Mesendoderm (in vitro differentiated cells): ENCODE measurements around the gene CLEC17A.
"Not testable (repeated sequence)": the region's sequence is repeated elsewhere in the genome, so short reads cannot be mapped to it uniquely, and the experiment has no call there.

Experiments used
- DNase-seq: peaks from one replicate; pipeline ENCODE4 v3.0.0; 2013
- H2AK5ac ChIP-seq: 2 replicates; pipeline ENCODE4 v1.6.1; 2013; ENCODE audit warnings: low read length, inconsistent platforms
- H2BK120ac ChIP-seq: 2 replicates; pipeline ENCODE4 v1.6.1; 2013; ENCODE audit warnings: low read depth, mild to moderate bottlenecking, low read length, moderate library complexity, mixed read lengths
- H2BK15ac ChIP-seq: replicated peaks from 2 replicates; pipeline ENCODE4 v1.6.1; 2013; ENCODE audit warnings: low read depth, mild to moderate bottlenecking, moderate library complexity
- H2BK5ac ChIP-seq: 2 replicates; pipeline ENCODE4 v1.6.1; 2013; ENCODE audit warnings: low read length, inconsistent platforms
- H3K18ac ChIP-seq: 2 replicates; pipeline ENCODE4 v1.6.1; 2013; ENCODE audit warnings: mild to moderate bottlenecking, low read length, mixed read lengths
- H3K23ac ChIP-seq: one replicate; pipeline ENCODE4 v1.6.1; 2013; ENCODE audit warnings: low read length
- H3K27ac ChIP-seq: 2 replicates; pipeline ENCODE4 v1.5.1; 2013; ENCODE audit warnings: low read depth, mild to moderate bottlenecking, inconsistent platforms, low read length, moderate library complexity
- H3K27me3 ChIP-seq: 2 replicates; pipeline ENCODE4 v1.6.1; 2013; ENCODE audit warnings: low read length, control low read depth, mild to moderate bottlenecking, inconsistent platforms; ENCODE audit not compliant: insufficient read depth, poor library complexity
- H3K36me3 ChIP-seq: 2 replicates; pipeline ENCODE4 v1.6.1; 2013; ENCODE audit warnings: low read length, inconsistent platforms; ENCODE audit not compliant: control insufficient read depth, insufficient read depth
- H3K4ac ChIP-seq: one replicate; pipeline ENCODE4 v1.6.1; 2013; ENCODE audit warnings: low read depth, mild to moderate bottlenecking, low read length, moderate library complexity
- H3K4me1 ChIP-seq: 2 replicates; pipeline ENCODE4 v1.6.1; 2013; ENCODE audit warnings: low read depth, low read length, inconsistent platforms; ENCODE audit not compliant: control insufficient read depth
- H3K4me2 ChIP-seq: 2 replicates; pipeline ENCODE4 v1.6.1; 2013; ENCODE audit warnings: low read length
- H3K4me3 ChIP-seq: 2 replicates; pipeline ENCODE4 v1.5.1; 2013; ENCODE audit warnings: mild to moderate bottlenecking, low read length
- H3K56ac ChIP-seq: one replicate; pipeline ENCODE4 v1.6.1; 2013; ENCODE audit warnings: low read length
- H3K79me1 ChIP-seq: 2 replicates; pipeline ENCODE4 v1.6.1; 2013; ENCODE audit warnings: low read length, inconsistent platforms
- H3K79me2 ChIP-seq: 2 replicates; pipeline ENCODE4 v1.6.1; 2013; ENCODE audit warnings: mild to moderate bottlenecking, low read length; ENCODE audit not compliant: control insufficient read depth, insufficient read depth
- H3K9ac ChIP-seq: 2 replicates; pipeline ENCODE4 v1.6.1; 2013; ENCODE audit warnings: low read length, inconsistent platforms
- H4K5ac ChIP-seq: one replicate; pipeline ENCODE4 v1.6.1; 2013; ENCODE audit warnings: low read length
- H4K8ac ChIP-seq: one replicate; pipeline ENCODE4 v1.6.1; 2013; ENCODE audit warnings: low read depth, mild to moderate bottlenecking, control low read depth, low read length, moderate library complexity
- WGBS: extraction: QIAGEN DNeasy Blood & Tissue Kit; methylation state at CpG from one replicate; pipeline ENCODE4 v1.1.7; 2013; ENCODE audit warnings: low lambda C conversion rate, missing lambda C conversion rate; ENCODE audit not compliant: insufficient coverage; ENCODE audit errors: extremely low coverage; 5-methylcytosine and 5-hydroxymethylcytosine counted together

Gene CLEC17A

DNA sequence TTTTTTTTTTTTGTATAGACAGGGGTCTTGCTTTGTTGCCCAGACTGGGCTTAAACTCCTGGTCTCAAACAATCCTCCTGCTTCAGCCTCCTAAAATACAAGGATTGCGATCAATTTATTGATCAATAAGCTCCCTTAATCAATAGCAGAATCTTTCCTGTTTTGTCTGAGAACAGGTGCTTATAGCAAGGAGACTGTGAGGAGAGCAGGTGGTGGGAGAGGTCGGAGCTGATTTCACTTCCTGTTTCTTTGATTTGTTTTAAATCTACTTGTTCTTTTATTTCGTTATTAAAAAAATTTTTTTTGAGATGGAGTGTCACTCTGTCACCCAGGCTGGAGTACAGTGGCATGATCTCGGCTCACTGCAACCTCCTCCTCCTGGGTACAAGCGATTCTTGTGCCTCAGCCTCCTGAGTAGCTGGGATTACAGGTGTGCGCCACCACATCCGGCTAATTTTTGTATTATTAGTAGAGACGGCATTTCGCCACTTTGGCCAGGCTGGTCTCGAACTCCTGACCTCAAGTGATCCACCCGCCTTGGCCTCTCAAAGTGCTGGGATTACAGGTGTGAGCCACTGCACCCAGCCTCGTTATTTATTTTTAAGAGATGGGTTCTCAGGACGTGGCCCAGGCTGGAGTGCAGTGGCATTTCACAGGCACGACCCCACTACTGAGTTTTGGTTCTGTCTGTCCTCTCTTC, 30.7 kb downstream of the CLEC17A start:
- H3K56ac ChIP-seq, H3K18ac ChIP-seq, H3K27me3 ChIP-seq, H4K5ac ChIP-seq, DNase-seq, H3K4me3 ChIP-seq, H3K36me3 ChIP-seq, H4K8ac ChIP-seq, H3K9ac ChIP-seq, H2BK120ac ChIP-seq, H3K4ac ChIP-seq, H3K23ac ChIP-seq, H3K4me1 ChIP-seq, H3K27ac ChIP-seq, H3K79me2 ChIP-seq, H2BK5ac ChIP-seq, H2BK15ac ChIP-seq, H3K79me1 ChIP-seq, H2AK5ac ChIP-seq, H3K4me2 ChIP-seq: not testable (repeated sequence)
- no CpG with 5 or more reads among the region's 14 CpGs for WGBS

DNA sequence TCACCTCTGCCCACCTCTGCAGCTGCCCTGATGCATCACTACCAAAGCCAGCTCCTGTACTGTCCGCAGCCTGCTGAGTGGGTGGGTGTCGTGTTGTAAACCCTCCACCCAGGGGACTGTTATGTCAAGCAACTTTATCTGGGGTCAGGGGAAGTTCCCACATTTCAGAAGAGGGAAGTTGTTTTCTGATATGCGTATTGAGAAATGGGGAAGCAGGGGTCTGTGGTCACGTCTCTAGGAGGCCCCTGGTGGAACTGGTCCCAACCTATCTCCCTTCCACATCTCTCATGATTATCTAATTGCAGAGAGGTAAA, 31.2 kb downstream of the CLEC17A start:
- Histone ChIP-seq H3K4ac (no peak overlapping the region), H2BK120ac (no peak overlapping the region), H3K79me1 (no peaks in the 10 kb centered on the region), H3K36me3 (no peaks in the 10 kb centered on the region), H2AK5ac (no peak overlapping the region), H3K23ac (no peak overlapping the region), H3K56ac (no peak overlapping the region), H3K27me3 (no peaks in the 10 kb centered on the region), H4K5ac (no peak overlapping the region), H3K4me2 (no peak overlapping the region), H3K4me3 (no peak overlapping the region), H3K9ac (no peak overlapping the region), H3K4me1 (no peaks in the 10 kb centered on the region), H2BK5ac (no peak overlapping the region), H2BK15ac (no peak overlapping the region), H3K79me2 (no peaks in the 10 kb centered on the region), H3K18ac (no peak overlapping the region), H3K27ac (no peak overlapping the region), H4K8ac (no peak overlapping the region)
- no peak for DNase-seq
- no CpG with 5 or more reads among the region's 4 CpGs for WGBS

DNA sequence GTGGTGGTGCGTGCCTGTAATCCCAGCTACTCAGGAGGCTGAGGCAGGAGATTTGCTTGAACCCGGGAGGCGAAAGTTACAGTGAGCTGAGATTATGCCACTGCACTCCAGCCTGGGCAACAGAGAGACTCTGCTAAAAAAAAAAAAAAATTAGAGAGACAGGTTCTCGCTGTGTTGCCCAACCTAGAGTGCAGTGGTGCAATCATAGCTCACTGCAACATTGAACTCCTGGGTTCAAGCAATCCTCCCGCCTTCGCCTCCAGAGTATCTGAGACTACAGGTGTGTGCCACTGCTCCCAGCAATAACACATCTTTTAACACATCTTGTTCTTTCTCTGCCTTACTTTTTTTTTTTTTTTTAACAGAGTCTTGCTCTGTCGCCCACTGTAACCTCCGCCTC, 32.7 kb downstream of the CLEC17A start:
- Histone ChIP-seq H2BK15ac (no peak overlapping the region), H3K4me1 (no peaks in the 10 kb centered on the region), H3K27me3 (no peaks in the 10 kb centered on the region), H3K56ac (no peak overlapping the region), H3K9ac (no peak overlapping the region), H3K79me2 (no peaks in the 10 kb centered on the region), H3K27ac (no peak overlapping the region), H2BK120ac (no peak overlapping the region), H3K18ac (no peak overlapping the region), H3K36me3 (no peaks in the 10 kb centered on the region), H4K5ac (no peak overlapping the region), H3K79me1 (no peaks in the 10 kb centered on the region), H3K4me2 (no peak overlapping the region), H4K8ac (no peak overlapping the region), H3K23ac (no peak overlapping the region), H2BK5ac (no peak overlapping the region), H3K4ac (no peak overlapping the region), H3K4me3 (no peak overlapping the region), H2AK5ac (no peak overlapping the region)
- no CpG with 5 or more reads among the region's 8 CpGs for WGBS
- no peak for DNase-seq

DNA sequence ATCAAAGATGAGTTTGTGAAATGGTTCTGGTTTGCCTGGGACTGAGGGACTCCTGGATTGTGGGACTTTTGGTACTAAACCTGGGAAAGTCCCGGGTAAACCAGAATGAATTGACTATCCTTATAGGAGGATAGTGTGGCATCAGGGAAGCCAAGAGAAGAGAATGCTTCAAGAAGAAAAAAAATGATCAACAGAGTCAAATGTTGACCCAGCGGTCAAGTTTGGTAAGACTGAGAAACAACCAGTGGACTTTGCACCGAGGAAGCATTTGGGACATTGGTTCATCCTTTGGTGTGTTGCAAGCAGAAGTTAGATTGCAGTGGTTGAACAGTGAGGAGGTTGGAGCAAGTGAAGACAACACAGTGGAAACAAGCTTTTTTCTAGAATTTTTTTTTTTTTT, 33.5 kb downstream of the CLEC17A start:
- H2BK120ac ChIP-seq: no peak overlapping the region
- no peaks in the 10 kb centered on the region for H3K79me2 ChIP-seq
- no peak overlapping the region for H3K4me2 ChIP-seq
- H2AK5ac ChIP-seq: no peak overlapping the region
- no peak overlapping the region for H3K56ac ChIP-seq
- H3K18ac ChIP-seq: no peak overlapping the region
- no peaks in the 10 kb centered on the region for H3K27me3 ChIP-seq
- no peak overlapping the region for H3K27ac ChIP-seq
- no peak overlapping the region for H3K9ac ChIP-seq
- H3K23ac ChIP-seq: no peak overlapping the region
- H3K36me3 ChIP-seq: no peaks in the 10 kb centered on the region
- no peaks in the 10 kb centered on the region for H3K4me1 ChIP-seq
- WGBS: no CpG with 5 or more reads among the region's 3 CpGs
- no peak for DNase-seq
- no peak overlapping the region for H3K4ac ChIP-seq
- no peaks in the 10 kb centered on the region for H3K79me1 ChIP-seq
- H4K5ac ChIP-seq: no peak overlapping the region
- H4K8ac ChIP-seq: no peak overlapping the region
- peak overlapping the region; percentile 11 for H3K4me3 ChIP-seq
- H2BK15ac ChIP-seq: no peak overlapping the region
- no peak overlapping the region for H2BK5ac ChIP-seq

DNA sequence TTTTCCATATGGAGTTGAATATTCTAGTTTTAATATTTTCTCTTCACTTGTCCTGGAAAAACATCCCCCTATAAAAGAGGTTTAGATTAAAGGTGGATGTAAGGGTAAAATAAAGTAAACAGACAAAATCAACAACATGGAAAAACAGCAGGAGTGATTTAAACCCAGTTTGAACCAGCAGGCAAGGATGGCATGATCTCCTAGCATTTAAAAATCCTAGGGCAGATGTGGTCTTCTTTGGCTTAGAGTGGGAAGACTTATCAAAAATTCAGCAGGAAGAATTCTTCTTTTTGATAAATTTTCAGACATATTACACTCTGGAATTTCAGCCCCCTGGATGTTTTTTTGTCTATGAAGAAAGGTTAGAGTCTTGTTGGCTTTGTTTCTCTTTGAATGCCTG, 36.5 kb downstream of the CLEC17A start:
- Histone ChIP-seq H2BK5ac (no peak overlapping the region), H2AK5ac (no peak overlapping the region), H2BK120ac (no peak overlapping the region), H4K5ac (no peak overlapping the region), H3K4ac (no peak overlapping the region), H3K4me3 (no peak overlapping the region), H3K9ac (no peak overlapping the region), H3K18ac (no peak overlapping the region), H3K27ac (no peak overlapping the region), H3K79me1 (no peaks in the 10 kb centered on the region), H3K36me3 (no peaks in the 10 kb centered on the region), H3K56ac (no peak overlapping the region), H4K8ac (no peak overlapping the region), H3K23ac (no peak overlapping the region), H3K79me2 (no peaks in the 10 kb centered on the region), H2BK15ac (no peak overlapping the region), H3K27me3 (no peaks in the 10 kb centered on the region), H3K4me2 (no peak overlapping the region), H3K4me1 (no peaks in the 10 kb centered on the region)
- no peak for DNase-seq

DNA sequence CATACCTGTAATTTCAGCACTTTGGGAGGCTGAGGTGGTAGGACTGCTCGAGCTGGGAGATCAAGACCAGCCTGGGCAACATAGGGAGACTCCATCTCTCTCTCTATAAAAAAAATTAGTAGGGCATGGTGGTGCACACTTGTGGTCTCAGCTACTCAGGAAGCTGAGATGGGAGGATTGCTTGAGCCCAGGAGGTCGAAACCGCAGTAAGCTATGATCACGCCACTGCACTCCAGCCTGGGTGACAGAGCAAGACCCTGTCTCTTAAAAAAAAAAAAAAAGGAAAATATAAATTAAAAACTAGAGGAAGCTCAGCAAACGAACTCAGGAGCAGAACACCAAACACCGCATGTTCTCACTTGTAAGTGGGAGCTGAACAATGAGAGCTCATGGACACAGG, 41.6 kb downstream of the CLEC17A start:
- H3K4me2 ChIP-seq, H2BK15ac ChIP-seq, H4K5ac ChIP-seq, H3K79me1 ChIP-seq, H3K18ac ChIP-seq, H2AK5ac ChIP-seq, H2BK5ac ChIP-seq, H3K56ac ChIP-seq, H3K9ac ChIP-seq, H3K27me3 ChIP-seq, H3K4me3 ChIP-seq, H3K27ac ChIP-seq, H3K4me1 ChIP-seq, DNase-seq, H3K79me2 ChIP-seq, H3K23ac ChIP-seq, H3K36me3 ChIP-seq, H2BK120ac ChIP-seq, H4K8ac ChIP-seq, H3K4ac ChIP-seq: not testable (repeated sequence)
- no CpG with 5 or more reads among the region's 6 CpGs for WGBS
